GDM1 (cell line): ENCODE measurements around the gene PTPRN2.

Experiments used
- DNase-seq: peaks from one replicate; lab custom pipeline; 2025; lab: John Stamatoyannopoulos, UW

Gene PTPRN2

DNA sequence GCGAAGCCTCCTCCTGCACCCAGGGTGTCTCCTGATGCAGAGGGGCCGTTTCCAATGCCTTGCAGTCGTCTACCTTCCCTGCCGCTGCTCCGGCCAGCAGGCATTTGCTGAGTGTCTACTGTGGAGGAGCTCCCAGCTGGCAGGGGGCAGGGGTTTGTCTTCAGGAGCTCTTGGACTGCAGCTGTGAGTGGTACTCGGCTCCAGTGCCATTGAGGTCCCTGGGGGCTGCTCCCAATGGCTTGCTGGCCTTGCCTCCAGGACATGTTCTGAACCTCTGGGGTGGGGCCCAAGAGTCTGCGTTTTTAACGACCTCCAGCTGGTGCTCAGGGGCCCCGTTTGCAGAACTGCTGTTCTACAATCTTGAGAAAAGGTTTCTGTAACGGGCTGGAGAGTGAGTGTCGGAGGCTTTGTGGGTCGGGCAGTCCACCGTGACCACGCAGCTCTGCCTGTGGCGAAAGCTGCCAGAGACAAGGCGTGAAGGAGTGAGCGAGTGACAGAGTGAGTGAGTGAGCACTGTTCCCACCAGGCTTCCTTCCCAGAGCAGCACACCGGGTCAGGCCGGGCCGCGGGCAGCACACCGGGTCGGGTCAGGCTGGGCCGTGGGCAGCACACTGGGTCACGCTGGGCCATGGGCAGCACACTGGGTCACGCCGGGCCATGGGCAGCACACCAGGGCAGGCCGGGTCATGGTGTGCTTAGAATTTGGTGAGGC lies 520.2 kb downstream of the PTPRN2 start:
- no peak for DNase-seq

DNA sequence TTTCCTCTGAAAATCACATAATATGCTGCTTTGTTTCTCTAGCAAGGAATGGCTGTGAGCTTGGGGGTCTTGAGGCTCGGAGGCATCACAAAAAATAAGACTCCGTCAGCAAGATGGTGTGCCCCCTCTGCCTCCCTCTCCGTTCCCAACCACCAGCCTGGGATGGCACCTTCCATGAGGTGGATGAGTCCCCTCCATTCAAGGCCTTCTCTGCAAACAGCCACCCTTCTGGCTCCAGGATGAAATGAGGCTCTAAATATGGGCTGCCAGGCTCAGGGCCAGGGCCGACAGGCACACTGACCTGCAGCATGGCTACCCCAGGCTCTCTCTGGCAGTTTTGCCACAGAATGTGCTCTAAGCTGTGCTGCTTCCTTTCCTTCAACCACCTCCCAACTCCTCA lies 521.5 kb downstream of the PTPRN2 start:
- DNase-seq, result no peak

DNA sequence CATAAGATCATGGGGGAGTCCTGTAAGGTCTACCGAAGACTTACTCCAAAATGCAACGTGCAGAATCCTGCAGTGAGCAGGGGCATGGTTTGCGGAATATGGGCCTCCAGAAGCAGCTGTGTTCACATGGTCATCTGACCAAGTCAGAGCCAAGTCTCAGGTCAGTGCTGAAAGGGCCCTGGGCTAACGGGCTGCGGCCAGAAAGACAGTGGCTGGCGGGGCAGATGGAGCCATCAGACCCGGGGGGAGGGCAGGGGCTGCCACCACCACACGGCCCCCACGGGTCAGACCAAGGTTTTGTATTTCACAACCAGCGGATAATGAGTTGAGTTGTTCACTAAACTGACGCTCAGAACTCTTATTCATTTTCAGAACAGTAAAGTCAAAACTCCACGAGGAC lies 522.3 kb downstream of the PTPRN2 start:
- DNase-seq, result no peak

DNA sequence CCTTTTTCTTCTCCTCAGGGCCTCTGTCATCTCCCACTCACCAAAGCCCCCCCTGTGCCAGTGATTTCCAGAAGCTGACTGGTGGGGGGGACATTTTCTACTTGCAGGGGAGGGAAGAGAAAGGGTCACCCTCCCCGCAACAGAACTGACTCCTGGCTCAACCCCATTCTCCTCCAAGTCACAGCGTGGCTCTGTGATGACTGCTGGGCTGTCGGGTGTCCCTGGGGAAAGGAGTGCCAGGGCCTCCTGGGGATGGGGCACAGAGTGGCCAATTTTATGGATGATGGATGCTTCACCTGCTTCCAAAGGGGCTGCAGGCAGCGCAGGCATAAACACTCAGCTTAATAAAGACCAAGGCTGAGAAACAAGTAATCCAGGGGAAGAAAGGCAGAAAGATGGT lies 523.0 kb downstream of the PTPRN2 start:
- DNase-seq, result no peak

DNA sequence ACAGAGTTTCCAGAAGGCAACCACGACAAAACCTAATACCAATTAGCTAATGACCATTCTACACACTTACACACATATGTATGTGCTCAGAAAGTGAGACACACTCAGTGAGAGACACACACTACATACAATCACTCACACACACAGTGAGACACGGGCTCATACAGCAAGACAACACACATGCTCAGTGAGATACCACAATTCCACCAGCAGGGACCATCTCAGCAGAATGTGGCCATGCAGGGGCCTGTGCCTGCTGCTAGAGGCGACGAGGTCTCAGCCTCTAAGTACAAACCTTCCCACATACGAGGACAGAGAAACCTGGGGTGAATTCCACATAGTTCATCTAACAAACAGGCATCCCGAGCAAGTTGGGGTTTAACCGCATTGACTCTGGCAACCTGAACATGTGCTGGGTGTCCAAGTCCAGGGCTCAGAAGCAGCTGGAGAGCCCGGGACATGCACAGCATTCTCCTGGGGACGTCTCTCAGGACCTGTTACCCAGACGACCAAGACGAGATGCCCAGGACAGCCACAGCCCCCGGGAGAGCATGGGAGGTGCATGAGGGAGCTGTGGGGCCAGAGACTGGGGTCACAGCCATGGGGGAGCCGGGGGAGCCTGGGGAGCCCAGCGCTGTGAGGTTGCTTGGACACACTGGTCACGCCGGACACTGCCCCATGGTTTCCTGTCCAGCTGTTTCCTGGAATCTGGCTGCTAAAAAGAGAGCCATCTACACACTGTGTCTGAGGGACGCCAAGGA lies 523.6 kb downstream of the PTPRN2 start:
- DNase-seq, result no peak

DNA sequence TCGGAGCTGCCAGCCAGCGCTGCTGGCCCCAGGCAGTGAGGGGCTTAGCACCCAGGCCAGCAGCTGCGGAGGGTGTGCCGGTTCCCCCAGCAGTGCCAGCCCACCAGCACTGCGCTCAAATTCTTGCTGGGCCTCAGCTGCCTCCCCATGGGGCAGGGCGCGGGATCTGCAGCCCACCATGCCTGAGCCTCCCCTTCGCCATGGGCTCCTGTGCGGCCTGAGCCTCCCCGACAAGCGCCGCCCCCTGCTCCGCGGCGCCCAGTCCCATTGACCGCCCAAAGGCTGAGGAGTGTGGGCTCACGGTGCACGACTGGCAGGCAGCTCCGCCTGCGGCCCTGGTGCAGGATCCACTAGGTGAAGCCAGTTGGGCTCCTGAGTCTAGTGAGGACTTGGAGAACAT lies 525.0 kb downstream of the PTPRN2 start:
- DNase-seq, result no peak

DNA sequence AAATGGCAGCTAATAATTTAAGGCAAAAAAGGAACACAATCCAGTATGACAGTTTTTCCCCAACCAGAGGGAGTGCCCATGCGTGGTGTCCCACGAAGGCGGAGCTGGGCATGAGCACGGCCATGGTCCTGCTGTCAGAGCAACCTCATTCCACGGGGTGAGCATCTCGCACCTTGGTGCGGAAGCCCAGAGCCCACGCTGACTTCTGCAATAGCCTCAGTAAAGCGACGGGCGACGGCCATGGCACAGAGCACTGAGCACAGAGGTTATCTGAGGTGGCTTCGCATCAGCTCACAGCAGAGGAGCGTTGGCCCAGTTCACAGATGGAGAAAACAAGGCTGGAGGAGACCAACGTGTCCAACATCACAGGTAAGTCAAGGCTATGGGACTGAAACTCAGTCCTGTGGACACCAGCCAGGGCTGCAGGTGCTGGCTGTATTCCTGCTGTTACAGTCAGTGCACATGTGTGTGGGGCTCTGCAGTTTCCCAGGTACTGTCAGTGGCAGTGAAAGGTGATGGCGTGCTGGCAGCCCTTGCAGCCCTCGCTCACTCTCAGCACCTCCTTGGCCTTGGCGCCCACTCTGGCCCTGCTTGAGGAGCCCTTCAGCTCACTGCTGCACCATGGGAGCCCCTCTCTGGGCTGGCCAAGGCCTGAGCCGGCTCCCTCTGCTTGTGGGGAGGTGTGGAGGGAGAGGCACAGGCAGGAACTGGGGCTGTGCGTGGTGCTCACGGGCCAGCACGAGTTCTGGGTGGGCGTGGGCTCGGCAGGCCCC lies 525.6 kb downstream of the PTPRN2 start:
- DNase-seq, result no peak

DNA sequence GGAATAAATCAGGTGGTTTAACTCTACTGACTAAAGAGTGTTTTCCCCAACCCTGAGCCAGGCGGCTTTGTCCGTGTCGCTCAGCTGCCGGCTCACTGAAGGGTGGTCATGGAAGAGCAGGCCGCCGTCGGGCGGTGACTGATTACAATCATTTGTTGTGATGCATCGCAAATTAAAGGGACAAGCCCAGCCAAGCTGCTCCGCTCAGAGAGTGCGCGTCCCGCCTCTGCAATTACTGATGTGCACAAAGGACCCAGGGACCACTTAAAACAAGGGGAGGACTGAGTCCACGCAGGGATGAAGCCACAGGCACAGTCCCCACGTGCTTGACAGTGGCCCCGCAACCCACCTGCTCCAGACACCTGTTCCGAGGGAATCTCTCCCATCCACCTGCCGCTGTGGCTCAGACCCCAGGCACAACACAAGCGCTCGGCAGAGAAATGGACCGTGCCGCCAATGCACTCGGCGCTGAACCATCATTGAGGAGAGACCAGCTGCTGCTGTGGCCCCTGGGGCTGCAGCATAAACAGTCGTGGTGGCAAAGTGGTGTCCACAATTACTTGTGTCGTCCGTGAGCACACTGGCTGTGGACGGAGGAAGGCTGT lies 526.5 kb downstream of the PTPRN2 start:
- DNase-seq, result no peak

DNA sequence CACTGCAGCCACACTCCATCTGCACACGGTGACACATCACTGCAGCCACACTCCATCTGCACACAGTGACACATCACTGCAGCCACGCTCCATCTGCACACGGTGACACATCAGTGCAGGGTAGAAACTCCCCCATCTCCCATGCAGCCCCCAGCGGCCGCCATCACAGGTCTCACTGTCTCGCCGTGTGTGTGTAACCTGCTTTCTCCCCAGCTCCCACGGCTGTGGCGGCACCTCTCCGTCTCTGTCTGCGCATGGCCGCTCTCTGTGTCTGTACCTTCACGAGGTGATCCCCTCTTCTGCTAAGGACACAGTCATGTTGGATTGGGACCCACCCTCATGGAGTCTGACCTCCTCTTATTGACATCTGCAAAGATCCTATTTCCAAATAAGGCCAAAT lies 527.4 kb downstream of the PTPRN2 start:
- no peak for DNase-seq

DNA sequence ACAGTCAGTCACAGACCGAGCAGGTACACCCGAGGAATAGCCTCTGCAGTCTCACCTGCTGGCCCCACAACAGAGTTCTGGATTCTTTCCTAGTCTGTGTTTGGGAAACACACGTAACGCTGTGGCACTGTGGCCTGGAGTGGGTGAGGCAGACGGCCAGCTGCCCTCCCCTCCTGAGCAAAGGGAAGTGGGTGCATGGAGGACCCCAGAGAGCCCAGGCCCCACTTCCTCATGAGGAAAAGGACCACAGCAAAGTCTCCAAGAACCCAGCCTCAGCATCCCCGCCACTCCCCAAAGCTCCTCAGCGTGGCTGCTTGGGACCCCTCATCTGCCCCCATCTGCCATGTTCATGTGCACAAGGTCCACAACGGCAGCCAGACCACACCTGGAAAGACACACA lies 530.2 kb downstream of the PTPRN2 start:
- DNase-seq, result no peak

DNA sequence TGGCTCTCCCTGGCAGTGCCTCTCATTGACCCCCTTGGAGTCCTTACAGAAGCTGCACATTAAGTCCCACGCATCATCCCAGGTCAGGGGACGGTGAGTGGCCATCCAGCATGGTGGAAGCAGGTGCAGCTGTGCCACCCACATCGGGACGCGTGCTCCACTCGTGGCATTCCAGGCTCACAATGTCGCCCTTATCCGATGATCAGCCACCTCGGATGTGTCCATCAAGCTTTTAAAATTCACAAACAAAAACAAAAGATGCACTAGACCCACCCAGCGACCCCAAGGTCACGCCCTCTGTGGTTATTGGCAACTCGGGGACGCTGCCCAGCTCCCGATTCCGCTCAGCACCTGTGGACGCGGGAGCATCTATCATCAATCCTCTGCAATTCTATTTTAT lies 530.9 kb downstream of the PTPRN2 start:
- DNase-seq, result no peak

DNA sequence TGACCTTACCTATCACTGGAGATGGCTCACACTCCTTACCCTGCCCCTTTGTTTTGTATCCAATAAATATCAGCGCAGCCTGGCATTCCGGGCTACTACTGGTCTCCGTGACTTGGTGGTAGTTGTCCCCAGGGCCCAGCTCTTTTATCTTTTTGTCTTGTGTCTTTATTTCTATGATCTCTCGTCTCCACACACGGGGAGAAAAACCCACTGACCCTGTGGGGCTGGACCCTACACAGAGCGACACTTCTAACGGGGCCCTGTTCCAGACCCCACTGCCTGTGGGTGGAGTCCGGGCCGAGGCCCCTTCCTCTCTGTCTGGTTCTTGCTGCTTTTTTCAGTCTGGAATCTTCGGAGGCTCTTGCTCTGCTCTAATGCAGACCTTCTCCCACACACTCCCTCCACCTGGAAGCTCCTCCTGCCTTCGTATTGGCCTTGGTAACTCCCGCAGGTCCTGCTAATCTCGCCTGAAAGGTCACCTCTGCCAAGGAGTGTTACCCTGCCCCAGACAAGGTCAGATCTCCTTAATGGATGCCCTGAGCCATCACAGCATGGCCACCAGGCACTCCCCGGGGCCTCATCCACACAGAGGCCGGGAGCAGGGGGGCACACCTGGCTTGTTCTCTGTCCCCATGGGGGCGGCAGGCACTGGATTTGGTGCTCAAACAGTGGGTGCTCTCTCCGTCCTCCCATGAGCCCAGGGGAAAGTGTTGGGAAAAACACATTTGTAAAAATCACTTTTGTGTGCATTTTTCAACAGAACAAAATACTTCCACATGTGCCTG lies 531.7 kb downstream of the PTPRN2 start:
- no peak for DNase-seq

DNA sequence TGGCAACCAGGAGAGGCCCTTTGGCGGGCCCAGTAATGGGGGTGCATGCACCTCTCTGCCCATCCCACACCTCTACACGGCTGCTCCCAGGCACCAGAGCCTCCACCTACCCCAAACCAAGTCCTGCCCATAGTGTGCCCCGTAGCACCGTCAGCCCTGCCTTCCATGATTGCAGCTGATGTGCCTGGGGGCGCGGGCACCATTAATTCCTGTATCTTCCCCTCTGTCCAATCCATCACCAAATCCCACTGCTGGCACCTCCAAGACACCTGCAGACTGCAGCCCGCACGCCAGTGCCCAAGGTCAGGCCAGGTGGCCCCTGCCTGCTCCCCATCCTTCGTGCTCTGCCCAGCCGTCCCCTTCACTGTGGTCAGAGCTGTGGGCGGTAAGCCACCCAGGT lies 533.0 kb downstream of the PTPRN2 start:
- DNase-seq, result no peak

DNA sequence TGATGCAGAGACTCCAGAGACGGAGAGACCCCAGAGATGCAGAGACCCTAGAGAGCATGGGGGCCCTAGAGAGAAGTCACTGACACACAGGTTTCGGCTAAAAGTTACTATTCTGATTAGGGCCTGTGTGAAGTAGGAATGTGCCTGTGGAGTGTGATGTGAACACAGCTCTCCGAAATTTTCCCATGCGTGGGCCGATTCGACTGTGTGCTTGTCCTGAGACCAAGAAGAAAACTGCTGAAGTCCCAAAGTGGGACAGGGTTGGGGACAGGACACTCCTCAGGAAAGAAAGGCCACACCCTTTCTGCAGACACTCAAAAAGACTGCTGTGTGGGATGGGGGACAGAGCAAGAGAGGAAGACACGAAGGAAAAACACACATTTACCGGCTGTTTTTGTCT lies 533.5 kb downstream of the PTPRN2 start:
- no peak for DNase-seq

DNA sequence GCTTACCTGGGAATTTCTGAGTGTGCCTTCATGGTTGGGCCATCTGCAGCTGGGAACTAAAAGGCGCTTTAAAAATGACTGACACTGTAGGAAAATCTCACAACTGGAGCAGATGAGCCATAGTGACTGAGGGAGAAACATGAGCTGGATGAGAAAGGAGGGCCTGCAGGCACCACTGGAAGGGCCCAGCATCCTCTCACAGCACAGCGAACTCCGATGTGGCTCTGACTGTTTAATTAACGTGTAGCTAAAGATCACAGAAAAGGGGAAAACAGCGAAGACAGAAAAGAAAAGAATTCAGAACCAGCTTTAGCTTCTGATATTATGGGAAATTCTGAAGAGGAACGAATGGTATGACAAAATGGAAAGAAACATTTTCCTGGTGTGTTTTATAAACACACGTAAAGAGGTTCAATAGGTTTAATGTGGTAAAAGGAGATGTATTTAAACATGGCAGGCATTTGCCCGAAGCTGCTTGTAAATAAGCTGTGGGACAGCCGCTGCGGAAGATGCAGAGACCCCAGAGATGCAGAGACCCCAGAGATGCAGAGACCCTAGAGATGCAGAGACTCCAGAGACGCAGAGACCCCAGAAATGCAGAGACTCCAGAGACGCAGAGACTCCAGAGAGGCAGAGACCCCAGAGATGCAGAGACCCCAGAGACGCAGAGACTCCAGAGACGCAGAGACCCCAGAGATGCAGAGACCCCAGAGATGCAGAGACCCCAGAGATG lies 534.3 kb downstream of the PTPRN2 start:
- no peak for DNase-seq

DNA sequence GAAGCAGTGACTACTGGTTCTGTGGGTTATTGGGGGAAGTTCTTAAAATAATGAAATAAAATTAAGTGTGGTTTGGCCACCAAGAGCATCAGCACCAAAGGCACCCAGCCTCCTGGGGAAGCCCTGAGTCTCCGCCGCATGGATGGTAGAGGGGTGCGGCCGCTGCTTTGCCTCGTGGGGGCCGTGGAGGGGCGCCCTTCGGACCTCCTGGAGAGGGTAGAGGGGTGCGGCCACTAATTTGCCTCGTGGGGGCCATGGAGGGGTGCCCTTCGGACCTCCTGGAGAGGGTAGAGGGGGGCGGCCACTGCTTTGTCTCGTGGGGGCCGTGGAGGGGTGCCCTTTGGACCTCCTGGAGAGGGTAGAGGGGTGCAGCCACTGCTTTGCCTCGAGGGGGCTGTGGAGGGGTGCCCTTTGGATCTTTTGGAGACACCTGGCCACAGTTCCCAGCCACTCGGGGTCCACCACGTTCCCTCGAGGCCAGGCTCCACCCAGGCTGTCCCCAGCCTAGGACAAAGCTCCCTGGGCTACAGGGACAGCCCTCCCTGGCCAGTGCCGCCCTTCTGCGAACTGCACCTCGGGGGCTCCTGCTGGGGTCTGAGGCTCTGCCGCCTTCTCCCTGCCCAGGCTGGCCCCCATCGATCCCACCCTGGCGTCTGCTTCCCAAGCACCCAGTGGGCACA lies 535.1 kb downstream of the PTPRN2 start:
- DNase-seq, result no peak

DNA sequence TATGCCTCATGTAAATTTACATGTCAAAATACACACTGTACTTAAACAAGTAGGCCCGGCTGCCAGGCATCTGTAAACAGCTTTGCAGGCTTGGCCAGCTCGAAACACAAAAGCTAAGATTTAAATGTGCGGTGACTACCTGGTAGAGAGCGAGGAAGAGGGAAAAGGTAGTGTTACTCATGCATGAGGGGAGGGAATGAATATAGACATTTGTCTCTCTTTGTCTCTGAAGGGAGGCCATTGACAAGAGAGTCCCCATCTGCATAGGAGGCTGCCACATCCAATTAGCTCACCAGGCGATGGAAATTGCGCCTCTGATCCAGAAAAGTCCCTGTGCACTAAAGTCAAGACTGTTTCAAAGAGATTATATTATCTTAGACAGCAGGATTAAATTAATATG lies 535.8 kb downstream of the PTPRN2 start:
- no peak for DNase-seq

DNA sequence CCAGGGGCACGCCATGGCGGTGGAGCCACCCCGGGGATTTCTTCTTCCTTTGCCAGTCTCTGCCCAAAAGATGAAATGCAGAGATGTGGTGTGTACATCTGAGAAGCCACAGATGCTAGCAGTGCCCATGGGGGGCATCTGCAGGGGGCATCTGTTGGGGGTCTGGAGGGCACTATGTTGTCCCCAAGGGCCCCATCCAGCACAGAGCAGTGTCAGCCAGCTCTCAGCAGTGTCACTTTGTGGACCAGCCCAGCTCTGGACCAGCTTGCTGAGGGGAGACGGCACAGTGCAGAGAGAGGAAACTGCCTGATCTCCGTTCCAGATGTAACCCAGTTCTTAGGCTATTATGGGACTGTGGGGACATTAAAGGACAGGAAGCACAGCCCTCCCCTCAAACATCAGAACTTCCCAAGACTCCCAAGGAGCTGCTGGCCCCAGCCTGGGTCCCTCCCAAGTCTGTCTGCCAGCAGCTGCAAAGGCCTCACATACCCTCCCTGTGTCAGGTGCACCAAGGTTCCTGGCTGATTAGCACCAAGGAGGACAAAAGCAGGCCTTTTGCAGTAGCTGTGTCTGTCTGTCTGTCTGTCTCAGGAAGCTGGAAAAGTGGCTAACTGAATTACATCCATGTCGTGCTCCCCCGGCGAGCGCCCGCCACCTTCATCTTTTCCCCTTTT lies 536.5 kb downstream of the PTPRN2 start:
- no peak for DNase-seq

DNA sequence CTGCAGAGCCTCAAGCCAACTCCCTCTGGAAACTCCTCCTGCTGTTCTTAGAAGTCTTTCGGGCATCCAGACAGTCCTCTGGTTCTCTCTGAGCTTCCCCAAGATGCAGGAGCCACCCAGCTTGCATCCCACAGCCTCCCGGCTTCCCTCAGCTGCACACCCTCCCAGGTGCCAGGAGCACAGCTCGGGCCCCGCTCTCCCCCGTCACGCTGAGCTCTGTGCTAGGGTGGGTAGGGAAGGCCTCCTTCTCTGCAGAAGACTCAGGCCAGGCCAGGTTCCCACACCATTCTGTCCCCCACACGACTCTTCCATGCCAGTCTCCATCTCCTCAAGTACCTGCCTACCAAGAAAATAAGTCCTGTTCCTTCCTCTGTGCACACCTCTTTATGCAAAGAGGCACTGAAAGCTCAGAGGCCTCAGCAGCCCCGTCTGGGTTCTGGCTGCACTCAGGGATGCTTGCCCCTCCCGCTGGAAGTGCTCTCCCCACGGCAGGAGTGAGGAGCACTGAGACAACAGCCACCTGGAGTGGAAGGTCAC lies 537.1 kb downstream of the PTPRN2 start:
- DNase-seq, result no peak

DNA sequence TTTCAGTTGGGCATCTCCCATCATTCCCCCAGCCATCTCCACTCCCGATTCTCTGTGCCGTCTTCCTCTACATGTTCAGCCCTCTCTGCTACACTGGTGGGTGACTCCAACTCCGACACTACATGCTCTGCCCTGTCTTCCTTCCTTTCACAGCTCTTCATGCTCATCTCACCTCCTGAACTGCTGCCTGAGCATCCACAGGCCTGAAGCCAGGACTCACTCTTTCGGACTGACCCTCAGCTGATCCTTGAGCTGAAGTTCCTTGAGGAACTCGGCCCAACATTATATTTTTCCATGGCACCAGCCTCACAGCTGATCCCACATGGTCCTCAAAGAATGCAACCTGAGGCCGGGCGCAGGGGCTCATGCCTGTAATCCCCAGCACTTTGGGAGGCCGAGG lies 538.4 kb downstream of the PTPRN2 start:
- DNase-seq, result no peak
